Measurements from ENCODE around the gene CPT1A.

CPT1A gene

GRCh38 chr11:68828957-68829356 lies 12.8 kb downstream of the CPT1A start:
- DNase-seq, result no peak

- no peak for DNase-seq
These were observed 13.4 kb downstream of the CPT1A start for GRCh38 chr11:68828155-68828931.

- DNase-seq, result no peak
These were observed 14.0 kb downstream of the CPT1A start for GRCh38 chr11:68827733-68828132.

GRCh38 chr11:68826726-68827125 lies 15.0 kb downstream of the CPT1A start:
- no peak for DNase-seq

- DNase-seq, result no peak
These were observed 16.1 kb downstream of the CPT1A start for GRCh38 chr11:68825571-68825970.

GRCh38 chr11:68822546-68822945 lies 19.2 kb downstream of the CPT1A start:
- no peak for DNase-seq

GRCh38 chr11:68821670-68822069 lies 20.0 kb downstream of the CPT1A start:
- no peak for DNase-seq

- DNase-seq, result no peak
These were observed 22.4 kb downstream of the CPT1A start for GRCh38 chr11:68819362-68819761.

GRCh38 chr11:68818181-68818580 lies 23.5 kb downstream of the CPT1A start:
- no peak for DNase-seq

GRCh38 chr11:68817554-68817953 lies 24.2 kb downstream of the CPT1A start:
- no peak for DNase-seq

- no peak for DNase-seq
These were observed 24.7 kb downstream of the CPT1A start for GRCh38 chr11:68816917-68817419.

GRCh38 chr11:68816251-68816776 lies 25.4 kb downstream of the CPT1A start:
- DNase-seq, result no peak

- no peak for DNase-seq
These were observed 27.9 kb downstream of the CPT1A start for GRCh38 chr11:68813773-68814172.

- no peak for DNase-seq
These were observed 29.2 kb downstream of the CPT1A start for GRCh38 chr11:68812526-68812925.

GRCh38 chr11:68810164-68810563 lies 31.6 kb downstream of the CPT1A start:
- DNase-seq, result no peak

GRCh38 chr11:68809506-68809905 lies 32.2 kb downstream of the CPT1A start:
- DNase-seq, result no peak

- no peak for DNase-seq
These were observed 32.9 kb downstream of the CPT1A start for GRCh38 chr11:68808787-68809186.

- peak; percentile 74 for DNase-seq
These were observed 34.5 kb downstream of the CPT1A start for GRCh38 chr11:68806931-68807844.

GRCh38 chr11:68804786-68805185 lies 36.9 kb downstream of the CPT1A start:
- no peak for DNase-seq

GRCh38 chr11:68803766-68804165 lies 38.0 kb downstream of the CPT1A start:
- DNase-seq, result no peak

- DNase-seq, result no peak
These were observed 43.4 kb downstream of the CPT1A start for GRCh38 chr11:68798221-68798813.

GRCh38 chr11:68796801-68797200 lies 44.9 kb downstream of the CPT1A start:
- DNase-seq, result no peak

GRCh38 chr11:68792400-68792966 lies 49.2 kb downstream of the CPT1A start:
- peak; percentile 22 for DNase-seq

Data from fibroblast of skin of right quadriceps (primary cell).